Tibial artery (tissue), 4 donors: Measurements from ENCODE around the gene AIF1L.

Experiments used
- DNase-seq, 2 donors: peaks; one replicate each; pipeline ENCODE4 v3.0.0-alpha.2; 2019
- H3K27ac ChIP-seq, 2 donors: fragments of 200-600 bp; sonication (generic) in 1 of 2; 1 replicate in 1 of 2; 2 replicates in 1 of 2; pipeline ENCODE4 v1.5.1; 2018 to 2019; ENCODE audit warnings: mild to moderate bottlenecking in 1 of 2
- H3K27me3 ChIP-seq, 2 donors: fragments of 200-600 bp; sonication (generic) in 1 of 2; one replicate each; pipeline versions ENCODE4 v1.5.1 to v1.6.0; 2016 to 2019
- H3K36me3 ChIP-seq, 3 donors: fragments of 200-600 bp; sonication (generic) in 2 of 3; one replicate each; pipeline ENCODE4 v1.5.1; 2016 to 2019; ENCODE audit warnings: mild to moderate bottlenecking in 2 of 3
- H3K4me1 ChIP-seq, 4 donors: fragments of 200-600 bp; sonication (generic) in 2 of 4; 1 replicate in 3 of 4; 2 replicates in 1 of 4; pipeline ENCODE4 v1.5.1; 2016 to 2019
- H3K4me3 ChIP-seq, 2 donors: fragments of 200-600 bp; sonication (generic) in 1 of 2; 1 replicate in 1 of 2; 2 replicates in 1 of 2; pipeline ENCODE4 v1.5.1; 2018 to 2019; ENCODE audit warnings: mild to moderate bottlenecking in 2 of 2
- H3K9me3 ChIP-seq, 3 donors: fragments of 200-600 bp; sonication (generic) in 1 of 3; one replicate each; pipeline ENCODE4 v1.5.1; 2016 to 2019
- intact Hi-C: fragments of 100-400 bp; cut with DNase I; formaldehyde crosslinking; loops from one replicate; pipeline ENCODE4 v1.15.0; 2023; ENCODE audit warnings: low total_unique reads
- TF ChIP-seq, protein P1 (sequence below), 2 experiments: fragments of 200-600 bp in 1 of 2; fragments of 450-650 bp in 1 of 2; IDR thresholded peaks; one replicate each; pipeline ENCODE4 v1.5.1; 2017 to 2019; ENCODE audit warnings: antibody characterized with exemption in 2 of 2, mild to moderate bottlenecking in 1 of 2, moderate library complexity in 1 of 2

The AIF1L gene

DNA sequence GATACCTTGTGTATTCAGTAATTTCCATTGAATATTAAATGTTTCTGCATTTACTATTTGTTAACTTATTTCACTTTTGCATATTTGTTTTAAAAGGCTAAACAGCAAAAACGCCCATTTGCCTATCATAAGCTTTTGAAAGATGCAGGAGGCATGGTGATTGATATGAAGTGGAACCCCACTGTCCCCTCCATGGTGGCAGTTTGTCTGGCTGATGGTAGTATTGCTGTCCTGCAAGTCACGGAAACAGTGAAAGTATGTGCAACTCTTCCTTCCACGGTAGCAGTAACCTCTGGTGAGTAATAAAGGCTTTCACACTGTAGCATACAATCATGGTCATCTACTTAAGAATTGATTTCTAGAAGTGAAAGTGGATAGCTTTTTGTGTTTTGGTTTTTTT, 32.9 kb downstream of the AIF1L start:
- Histone ChIP-seq H3K4me3 (no peak overlapping the region), H3K36me3 (peaks cover 65 to 70% (median 68%) of the 10 kb centered on the region in 3 donors)
- intact Hi-C loops: no loop called here

DNA sequence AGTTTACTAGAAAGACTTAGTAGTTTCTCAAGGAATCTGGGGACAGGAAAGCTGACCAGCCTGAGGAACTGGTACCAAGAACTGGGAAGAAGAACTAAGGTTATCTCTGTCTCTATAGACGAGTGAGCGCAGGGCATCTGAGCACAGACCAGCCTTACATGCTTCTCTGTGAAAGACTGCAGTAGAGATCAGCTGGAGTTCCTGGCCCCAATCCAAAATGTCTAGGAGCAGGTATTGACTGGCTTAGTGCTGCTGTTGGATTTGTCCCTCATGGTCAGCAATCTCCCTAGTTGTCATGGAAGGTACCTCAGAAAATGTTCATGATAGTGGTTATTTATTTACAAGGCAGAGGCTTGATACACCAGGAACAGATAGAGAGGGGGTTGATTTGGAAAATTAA, 42.3 kb downstream of the AIF1L start:
- H3K4me1 ChIP-seq: no peaks in the 10 kb centered on the region
- H3K36me3 ChIP-seq: peaks cover 85 to 94% (median 88%) of the 10 kb centered on the region in 3 donors
- H3K9me3 ChIP-seq: no peaks in the 10 kb centered on the region
- no peak overlapping the region for H3K27ac ChIP-seq
- H3K27me3 ChIP-seq: no peaks in the 10 kb centered on the region
- H3K4me3 ChIP-seq: no peak overlapping the region
- TF ChIP-seq, protein P1, sequence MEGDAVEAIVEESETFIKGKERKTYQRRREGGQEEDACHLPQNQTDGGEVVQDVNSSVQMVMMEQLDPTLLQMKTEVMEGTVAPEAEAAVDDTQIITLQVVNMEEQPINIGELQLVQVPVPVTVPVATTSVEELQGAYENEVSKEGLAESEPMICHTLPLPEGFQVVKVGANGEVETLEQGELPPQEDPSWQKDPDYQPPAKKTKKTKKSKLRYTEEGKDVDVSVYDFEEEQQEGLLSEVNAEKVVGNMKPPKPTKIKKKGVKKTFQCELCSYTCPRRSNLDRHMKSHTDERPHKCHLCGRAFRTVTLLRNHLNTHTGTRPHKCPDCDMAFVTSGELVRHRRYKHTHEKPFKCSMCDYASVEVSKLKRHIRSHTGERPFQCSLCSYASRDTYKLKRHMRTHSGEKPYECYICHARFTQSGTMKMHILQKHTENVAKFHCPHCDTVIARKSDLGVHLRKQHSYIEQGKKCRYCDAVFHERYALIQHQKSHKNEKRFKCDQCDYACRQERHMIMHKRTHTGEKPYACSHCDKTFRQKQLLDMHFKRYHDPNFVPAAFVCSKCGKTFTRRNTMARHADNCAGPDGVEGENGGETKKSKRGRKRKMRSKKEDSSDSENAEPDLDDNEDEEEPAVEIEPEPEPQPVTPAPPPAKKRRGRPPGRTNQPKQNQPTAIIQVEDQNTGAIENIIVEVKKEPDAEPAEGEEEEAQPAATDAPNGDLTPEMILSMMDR (IDR thresholded peaks at IDR 0.05): no peak
- DNase-seq: no peak
- intact Hi-C loops: no loop called here

More for the DNA sequence above, 32.9 kb downstream of the AIF1L start:
- no peak for DNase-seq
- Histone ChIP-seq H3K27ac (no peak overlapping the region), H3K4me1 (peaks cover 0 to 22% (median 16%) of the 10 kb centered on the region in 4 donors), H3K9me3 (no peaks in the 10 kb centered on the region), H3K27me3 (no peaks in the 10 kb centered on the region)
- TF ChIP-seq, protein P1 (IDR thresholded peaks at IDR 0.05): no peak

GRCh38 chr9:131140112-131140511, 43.8 kb downstream of the AIF1L start:
- Histone ChIP-seq H3K9me3 (no peaks in the 10 kb centered on the region), H3K27me3 (no peaks in the 10 kb centered on the region), H3K36me3 (peaks cover 82 to 94% (median 87%) of the 10 kb centered on the region in 3 donors), H3K4me1 (no peaks in the 10 kb centered on the region), H3K27ac (no peak overlapping the region), H3K4me3 (no peak overlapping the region)
- intact Hi-C loops: no loop called here
- no peak for DNase-seq
- TF ChIP-seq, protein P1 (IDR thresholded peaks at IDR 0.05): no peak

- Histone ChIP-seq H3K36me3 (peaks cover 82 to 94% (median 87%) of the 10 kb centered on the region in 3 donors), H3K27me3 (no peaks in the 10 kb centered on the region), H3K4me1 (no peaks in the 10 kb centered on the region), H3K4me3 (no peak overlapping the region), H3K9me3 (no peaks in the 10 kb centered on the region), H3K27ac (no peak overlapping the region)
- no peak for DNase-seq
- intact Hi-C loops: no loop called here
- TF ChIP-seq, protein P1 (IDR thresholded peaks at IDR 0.05): no peak
These were observed 44.2 kb downstream of the AIF1L start for GRCh38 chr9:131140550-131140949.

- Histone ChIP-seq H3K27ac (no peak overlapping the region), H3K36me3 (peaks cover 83 to 96% (median 87%) of the 10 kb centered on the region in 3 donors), H3K9me3 (no peaks in the 10 kb centered on the region), H3K4me1 (no peaks in the 10 kb centered on the region), H3K27me3 (no peaks in the 10 kb centered on the region), H3K4me3 (no peak overlapping the region)
- no peak for DNase-seq
- TF ChIP-seq, protein P1 (IDR thresholded peaks at IDR 0.05): no peak
- intact Hi-C loops: no loop called here
These were observed 45.8 kb downstream of the AIF1L start for GRCh38 chr9:131142160-131142559.

- Histone ChIP-seq H3K36me3 (peaks cover 85 to 96% (median 87%) of the 10 kb centered on the region in 3 donors), H3K27me3 (no peaks in the 10 kb centered on the region), H3K27ac (no peak overlapping the region), H3K4me1 (no peaks in the 10 kb centered on the region), H3K4me3 (no peak overlapping the region), H3K9me3 (no peaks in the 10 kb centered on the region)
- intact Hi-C loops: no loop called here
- TF ChIP-seq, protein P1 (IDR thresholded peaks at IDR 0.05): no peak
- no peak for DNase-seq
These were observed 47.9 kb downstream of the AIF1L start for GRCh38 chr9:131144201-131144600.
